ENCODE data around the gene CRHR1.

The CRHR1 gene

GRCh38 chr17:45763182-45763581 lies 20.9 kb upstream of the CRHR1 start:
- Histone ChIP-seq H3K36me3 (ENCODE audit: insufficient read depth, low read depth, low read length) (no peaks in the 10 kb centered on the region), H3K9ac (ENCODE audit: low read depth, low read length) (no peak overlapping the region), H3K4me3 (ENCODE audit: low read length) (no peak overlapping the region), H3K27ac (ENCODE audit: low read length) (no peak overlapping the region), H3K27me3 (ENCODE audit: insufficient read depth, low read length) (no peaks in the 10 kb centered on the region; the same call in 1 of the 2 replicates), H3K9me3 (ENCODE audit: insufficient read depth, low read depth, low read length) (no peaks in the 10 kb centered on the region), H3K4me1 (ENCODE audit: insufficient read depth, low read length) (no peaks in the 10 kb centered on the region)

DNA sequence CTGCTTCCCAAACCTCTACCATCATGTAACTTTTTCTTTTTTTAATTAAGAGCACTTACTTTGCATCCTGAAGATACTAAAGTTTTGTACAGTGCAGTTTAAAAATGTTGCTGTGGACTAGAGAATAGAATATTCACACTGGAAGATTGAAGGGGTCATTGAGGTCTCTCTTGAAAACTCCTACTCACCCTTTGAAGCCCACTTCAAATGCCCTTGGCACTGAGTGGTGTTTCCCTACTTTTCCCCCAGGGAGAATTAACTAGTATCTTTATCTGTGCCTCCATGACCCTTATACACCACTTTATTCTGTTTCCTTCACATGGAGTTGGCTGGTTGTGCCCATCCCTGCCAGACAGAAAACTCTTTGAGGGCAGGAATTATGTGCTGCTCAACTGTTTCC lies 19.6 kb upstream of the CRHR1 start:
- Histone ChIP-seq H3K4me3 (ENCODE audit: low read length) (no peak overlapping the region), H3K27me3 (ENCODE audit: insufficient read depth, low read length) (peaks cover 6% of the 10 kb centered on the region), H3K9me3 (ENCODE audit: insufficient read depth, low read depth, low read length) (no peaks in the 10 kb centered on the region), H3K27ac (ENCODE audit: low read length) (no peak overlapping the region), H3K9ac (ENCODE audit: low read depth, low read length) (no peak overlapping the region), H3K4me1 (ENCODE audit: insufficient read depth, low read length) (no peaks in the 10 kb centered on the region), H3K36me3 (ENCODE audit: insufficient read depth, low read depth, low read length) (no peaks in the 10 kb centered on the region)

GRCh38 chr17:45768000-45768399 lies 16.1 kb upstream of the CRHR1 start:
- no peak overlapping the region for H3K4me3 ChIP-seq (ENCODE audit: low read length)
- H3K9ac ChIP-seq (ENCODE audit: low read depth, low read length) = no peak overlapping the region
- H3K9me3 ChIP-seq (ENCODE audit: insufficient read depth, low read depth, low read length) = no peaks in the 10 kb centered on the region
- H3K36me3 ChIP-seq (ENCODE audit: insufficient read depth, low read depth, low read length) = no peaks in the 10 kb centered on the region
- H3K27ac ChIP-seq (ENCODE audit: low read length) = no peak overlapping the region
- H3K4me1 ChIP-seq (ENCODE audit: insufficient read depth, low read length) = peaks cover 6% of the 10 kb centered on the region; the same call in 1 of the 2 replicates
- H3K27me3 ChIP-seq (ENCODE audit: insufficient read depth, low read length) = peaks cover 6% of the 10 kb centered on the region

DNA sequence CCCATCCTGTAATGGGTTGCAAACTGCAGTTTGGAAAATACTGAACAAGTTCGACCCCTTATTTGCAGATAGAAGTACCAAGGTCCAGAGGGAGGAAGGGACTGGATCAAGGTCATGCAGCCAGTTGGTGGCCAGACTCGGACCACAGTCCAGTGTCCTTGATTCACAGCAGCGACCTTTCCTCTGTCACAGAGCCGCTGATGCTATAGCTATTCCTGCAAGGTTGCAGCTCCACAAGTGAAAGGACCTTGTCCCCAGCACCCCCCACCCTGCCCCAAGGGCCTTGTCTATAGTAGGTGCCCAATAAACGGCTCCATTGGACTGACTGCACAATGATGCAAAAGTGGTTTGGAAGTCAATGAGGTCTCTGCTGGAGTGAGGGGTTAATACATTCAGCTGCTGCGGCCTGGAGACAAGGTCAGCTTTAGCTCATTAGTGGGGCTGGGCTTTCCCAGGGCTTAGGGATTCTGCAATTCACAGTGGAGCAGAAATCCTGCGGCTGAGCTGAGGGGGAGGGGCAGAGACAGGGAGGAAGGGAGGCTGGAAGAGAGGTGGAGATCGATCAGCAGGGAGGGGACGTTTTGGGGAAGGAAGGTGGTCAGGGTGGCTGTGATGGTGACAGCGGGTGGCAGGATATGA lies 13.4 kb upstream of the CRHR1 start:
- H3K9ac ChIP-seq (ENCODE audit: low read depth, low read length) = no peak overlapping the region
- peaks cover 24% of the 10 kb centered on the region for H3K27me3 ChIP-seq (ENCODE audit: insufficient read depth, low read length)
- H3K4me3 ChIP-seq (ENCODE audit: low read length) = peak overlapping the region; percentile 23; the same call in 1 of the 2 replicates
- peaks cover 6% of the 10 kb centered on the region; the same call in 1 of the 2 replicates for H3K4me1 ChIP-seq (ENCODE audit: insufficient read depth, low read length)
- H3K27ac ChIP-seq (ENCODE audit: low read length) = no peak overlapping the region
- no peaks in the 10 kb centered on the region for H3K36me3 ChIP-seq (ENCODE audit: insufficient read depth, low read depth, low read length)
- no peaks in the 10 kb centered on the region for H3K9me3 ChIP-seq (ENCODE audit: insufficient read depth, low read depth, low read length)

GRCh38 chr17:45771271-45771959 lies 12.7 kb upstream of the CRHR1 start:
- Histone ChIP-seq H3K36me3 (ENCODE audit: insufficient read depth, low read depth, low read length) (no peaks in the 10 kb centered on the region), H3K9ac (ENCODE audit: low read depth, low read length) (no peak overlapping the region), H3K27me3 (ENCODE audit: insufficient read depth, low read length) (peaks cover 24% of the 10 kb centered on the region), H3K4me1 (ENCODE audit: insufficient read depth, low read length) (peaks cover 6% of the 10 kb centered on the region; the same call in 1 of the 2 replicates), H3K9me3 (ENCODE audit: insufficient read depth, low read depth, low read length) (no peaks in the 10 kb centered on the region), H3K27ac (ENCODE audit: low read length) (no peak overlapping the region), H3K4me3 (ENCODE audit: low read length) (peak overlapping the region; percentile 23; the same call in 1 of the 2 replicates)

GRCh38 chr17:45775148-45775547 lies 9.0 kb upstream of the CRHR1 start:
- no peaks in the 10 kb centered on the region for H3K9me3 ChIP-seq (ENCODE audit: insufficient read depth, low read depth, low read length)
- H3K36me3 ChIP-seq (ENCODE audit: insufficient read depth, low read depth, low read length) = no peaks in the 10 kb centered on the region
- H3K4me1 ChIP-seq (ENCODE audit: insufficient read depth, low read length) = peaks cover 6% of the 10 kb centered on the region; the same call in 1 of the 2 replicates
- H3K27me3 ChIP-seq (ENCODE audit: insufficient read depth, low read length) = peaks cover 18% of the 10 kb centered on the region; the same call in 1 of the 2 replicates
- no peak overlapping the region for H3K9ac ChIP-seq (ENCODE audit: low read depth, low read length)
- H3K4me3 ChIP-seq (ENCODE audit: low read length) = no peak overlapping the region
- H3K27ac ChIP-seq (ENCODE audit: low read length) = no peak overlapping the region

DNA sequence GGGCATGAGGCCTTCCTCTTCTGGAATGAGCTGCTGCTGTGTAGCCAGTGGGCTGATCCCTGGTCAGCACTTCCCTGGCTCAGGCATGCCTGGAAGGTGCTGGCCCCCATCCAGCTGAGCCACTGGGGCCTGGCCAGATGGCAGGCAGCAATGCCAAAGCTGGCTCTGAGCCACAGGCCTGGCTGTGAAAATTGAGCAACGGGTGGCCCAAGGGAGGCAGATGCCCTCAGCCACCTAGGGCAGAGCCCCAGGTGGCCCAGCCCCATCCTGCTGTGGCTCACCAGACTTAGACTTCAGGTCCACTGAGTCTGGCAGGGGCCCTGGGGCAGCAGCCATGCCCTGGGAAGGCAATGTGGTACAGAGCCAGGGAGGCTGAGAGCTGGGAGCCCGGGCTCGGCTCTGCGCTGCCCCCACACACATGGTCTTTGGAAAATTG lies 8.5 kb upstream of the CRHR1 start:
- no peak overlapping the region for H3K9ac ChIP-seq (ENCODE audit: low read depth, low read length)
- peaks cover 3% of the 10 kb centered on the region; the same call in 1 of the 2 replicates for H3K4me1 ChIP-seq (ENCODE audit: insufficient read depth, low read length)
- H3K9me3 ChIP-seq (ENCODE audit: insufficient read depth, low read depth, low read length) = no peaks in the 10 kb centered on the region
- no peak overlapping the region for H3K27ac ChIP-seq (ENCODE audit: low read length)
- H3K27me3 ChIP-seq (ENCODE audit: insufficient read depth, low read length) = peaks cover 18% of the 10 kb centered on the region; the same call in 1 of the 2 replicates
- H3K36me3 ChIP-seq (ENCODE audit: insufficient read depth, low read depth, low read length) = no peaks in the 10 kb centered on the region
- no peak overlapping the region for H3K4me3 ChIP-seq (ENCODE audit: low read length)

GRCh38 chr17:45776896-45777295 lies 7.2 kb upstream of the CRHR1 start:
- Histone ChIP-seq H3K4me1 (ENCODE audit: insufficient read depth, low read length) (no peaks in the 10 kb centered on the region; the same call in 1 of the 2 replicates), H3K27me3 (ENCODE audit: insufficient read depth, low read length) (peaks cover 29% of the 10 kb centered on the region), H3K9me3 (ENCODE audit: insufficient read depth, low read depth, low read length) (no peaks in the 10 kb centered on the region), H3K36me3 (ENCODE audit: insufficient read depth, low read depth, low read length) (no peaks in the 10 kb centered on the region), H3K27ac (ENCODE audit: low read length) (no peak overlapping the region), H3K4me3 (ENCODE audit: low read length) (no peak overlapping the region), H3K9ac (ENCODE audit: low read depth, low read length) (no peak overlapping the region)

GRCh38 chr17:45777388-45777787 lies 6.7 kb upstream of the CRHR1 start:
- Histone ChIP-seq H3K4me1 (ENCODE audit: insufficient read depth, low read length) (no peaks in the 10 kb centered on the region), H3K9ac (ENCODE audit: low read depth, low read length) (no peak overlapping the region), H3K27me3 (ENCODE audit: insufficient read depth, low read length) (peaks cover 33% of the 10 kb centered on the region), H3K27ac (ENCODE audit: low read length) (no peak overlapping the region), H3K9me3 (ENCODE audit: insufficient read depth, low read depth, low read length) (no peaks in the 10 kb centered on the region), H3K4me3 (ENCODE audit: low read length) (no peak overlapping the region), H3K36me3 (ENCODE audit: insufficient read depth, low read depth, low read length) (no peaks in the 10 kb centered on the region)

GRCh38 chr17:45780921-45781320 lies 3.2 kb upstream of the CRHR1 start:
- Histone ChIP-seq H3K4me1 (ENCODE audit: insufficient read depth, low read length) (peaks cover 5% of the 10 kb centered on the region; the same call in 1 of the 2 replicates), H3K27ac (ENCODE audit: low read length) (no peak overlapping the region), H3K9me3 (ENCODE audit: insufficient read depth, low read depth, low read length) (no peaks in the 10 kb centered on the region; the same call in 1 of the 2 replicates), H3K9ac (ENCODE audit: low read depth, low read length) (no peak overlapping the region), H3K36me3 (ENCODE audit: insufficient read depth, low read depth, low read length) (no peaks in the 10 kb centered on the region), H3K4me3 (ENCODE audit: low read length) (no peak overlapping the region), H3K27me3 (ENCODE audit: insufficient read depth, low read length) (peaks cover 47% of the 10 kb centered on the region)

DNA sequence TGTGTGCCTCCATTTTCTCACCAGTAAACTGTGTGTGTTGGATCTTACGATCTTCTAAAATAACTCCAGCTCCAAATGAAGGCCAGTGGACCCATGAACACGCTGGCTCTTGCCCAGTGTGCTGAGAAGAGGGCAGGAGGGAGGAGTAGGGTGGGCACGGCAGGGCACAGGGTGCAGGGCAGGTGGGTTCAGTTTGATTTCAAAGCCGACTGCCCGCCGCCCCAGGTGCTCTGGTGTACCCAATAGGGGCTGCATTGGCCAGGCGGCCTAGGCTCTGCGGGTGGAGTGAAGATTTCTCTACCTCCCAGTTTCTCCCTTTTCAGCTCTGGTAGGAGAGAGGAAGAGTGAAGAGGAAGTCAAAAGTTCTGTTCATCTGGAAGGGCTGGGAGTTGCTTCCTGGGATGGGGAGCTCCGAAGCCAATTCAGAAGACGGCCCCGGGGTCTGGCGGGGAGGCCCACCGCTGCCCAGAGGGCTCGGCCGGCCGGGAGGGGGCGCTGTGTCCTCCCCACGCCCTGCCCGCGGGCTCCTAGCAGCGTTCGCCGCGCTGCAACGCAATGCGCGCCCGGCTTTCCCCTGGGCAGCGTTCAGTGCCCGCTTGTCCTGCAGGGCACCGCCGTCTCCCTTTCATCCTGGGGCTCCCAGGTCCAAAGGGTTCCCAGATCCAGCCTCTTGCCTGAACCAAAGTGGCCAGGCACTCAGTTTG lies 1.1 kb upstream of the CRHR1 start:
- peak overlapping the region; percentile 37; the same call in 1 of the 2 replicates for H3K9ac ChIP-seq (ENCODE audit: low read depth, low read length)
- H3K36me3 ChIP-seq (ENCODE audit: insufficient read depth, low read depth, low read length) = no peaks in the 10 kb centered on the region
- H3K27ac ChIP-seq (ENCODE audit: low read length) = no peak overlapping the region
- H3K9me3 ChIP-seq (ENCODE audit: insufficient read depth, low read depth, low read length) = no peaks in the 10 kb centered on the region; the same call in 1 of the 2 replicates
- peaks cover 5% of the 10 kb centered on the region; the same call in 1 of the 2 replicates for H3K4me1 ChIP-seq (ENCODE audit: insufficient read depth, low read length)
- peak overlapping the region; percentile 80 for H3K4me3 ChIP-seq (ENCODE audit: low read length)
- peaks cover 68% of the 10 kb centered on the region for H3K27me3 ChIP-seq (ENCODE audit: insufficient read depth, low read length)

Data from iPS-20b (cell line).